ENCODE measurements around the gene CLDN24.

The CLDN24 gene

DNA sequence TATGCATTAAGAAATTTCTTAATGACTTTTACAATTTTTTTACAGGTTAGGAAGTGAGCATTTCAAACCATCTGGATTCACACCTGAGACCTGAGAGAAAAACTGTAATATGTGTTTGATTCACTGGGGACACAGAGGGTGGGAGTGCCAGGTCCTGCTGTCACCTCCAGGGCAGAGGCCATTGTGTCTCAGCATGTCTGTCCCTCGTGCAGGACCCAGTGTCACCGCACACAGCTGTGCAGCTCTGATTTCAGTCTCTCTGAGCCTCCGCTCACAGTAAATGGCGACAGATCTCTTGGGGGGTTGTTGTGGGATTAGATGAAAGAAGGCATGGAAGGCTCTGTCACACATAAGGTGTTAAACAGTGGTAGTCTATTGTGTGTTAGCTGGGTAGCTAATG, 23.0 kb upstream of the CLDN24 start:
- H3K36me3 ChIP-seq (ENCODE audit: insufficient read depth, low read length), result no peaks in the 10 kb centered on the region
- no peak overlapping the region for H3K9ac ChIP-seq (ENCODE audit: low read depth, low read length)
- H3K27me3 ChIP-seq (ENCODE audit: control insufficient read depth, insufficient read depth, low read length), result no peaks in the 10 kb centered on the region
- no peaks in the 10 kb centered on the region for H3K9me3 ChIP-seq (replicated peaks; ENCODE audit: low read length)
- H3K4me1 ChIP-seq (ENCODE audit: control insufficient read depth, insufficient read depth, low read length), result peaks cover 33% of the 10 kb centered on the region
- no peak overlapping the region for H3K4me3 ChIP-seq (ENCODE audit: low read length)
- no peak overlapping the region for H3K4me2 ChIP-seq (ENCODE audit: low read length)

DNA sequence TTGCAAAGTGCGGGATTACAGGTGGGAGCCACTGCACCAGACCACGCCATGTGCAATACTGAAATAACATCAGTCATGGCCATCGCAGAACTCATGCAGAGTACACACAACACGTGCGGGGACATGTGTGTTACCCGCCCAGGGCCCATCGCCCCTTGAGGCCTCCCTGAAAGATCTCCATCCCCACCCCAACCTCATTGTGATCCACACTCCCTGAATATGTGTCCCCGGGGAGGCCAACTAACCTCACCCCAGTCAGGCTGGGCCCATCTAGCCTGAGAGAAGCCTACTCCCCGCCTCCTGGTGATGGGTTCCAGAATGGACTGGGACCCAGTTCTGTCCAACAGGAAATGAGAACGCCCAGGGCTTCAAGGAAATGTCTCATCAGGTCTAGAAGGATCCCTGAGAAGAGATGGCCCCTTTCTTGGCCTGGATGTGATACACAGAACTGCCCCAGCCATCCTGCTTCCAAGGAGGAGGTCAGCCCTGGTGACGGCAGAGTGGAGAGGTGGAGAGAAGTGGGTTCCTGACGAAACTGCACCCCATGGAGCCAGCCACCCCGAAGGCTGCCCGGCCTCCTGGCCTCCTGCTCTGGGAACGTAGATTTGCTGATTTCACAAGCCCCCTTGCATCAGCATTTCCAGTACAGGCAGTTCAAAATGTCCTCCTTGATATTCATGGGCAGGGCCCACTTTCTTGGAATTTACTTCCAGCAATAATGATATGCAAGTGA, 22.5 kb upstream of the CLDN24 start:
- no peaks in the 10 kb centered on the region for H3K36me3 ChIP-seq (ENCODE audit: insufficient read depth, low read length)
- peaks cover 32% of the 10 kb centered on the region for H3K4me1 ChIP-seq (ENCODE audit: control insufficient read depth, insufficient read depth, low read length)
- no peaks in the 10 kb centered on the region for H3K9me3 ChIP-seq (replicated peaks; ENCODE audit: low read length)
- no peaks in the 10 kb centered on the region for H3K27me3 ChIP-seq (ENCODE audit: control insufficient read depth, insufficient read depth, low read length)
- H3K4me3 ChIP-seq (ENCODE audit: low read length), result no peak overlapping the region
- no peak overlapping the region for H3K9ac ChIP-seq (ENCODE audit: low read depth, low read length)
- no peak overlapping the region for H3K4me2 ChIP-seq (ENCODE audit: low read length)

DNA sequence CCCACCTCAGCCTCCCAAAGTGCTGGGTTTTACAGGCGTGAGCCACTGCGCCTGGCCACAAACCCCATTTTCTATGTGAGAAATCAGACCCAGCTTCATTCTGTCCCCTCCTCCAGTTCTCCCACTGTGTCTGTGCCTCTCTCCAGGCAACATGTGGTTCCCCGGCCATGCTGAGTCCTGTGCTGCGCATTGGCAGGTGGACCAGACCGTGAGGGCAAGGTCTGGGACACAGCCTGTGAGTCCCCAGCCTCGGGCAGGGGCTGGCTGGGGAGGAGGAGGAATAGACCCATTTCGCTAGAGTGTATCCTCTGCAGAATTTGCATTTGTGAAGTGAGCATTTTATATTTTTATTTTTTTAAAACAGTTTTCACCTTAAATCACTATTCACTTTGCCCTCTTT, 21.5 kb upstream of the CLDN24 start:
- no peak overlapping the region for H3K4me3 ChIP-seq (ENCODE audit: low read length)
- H3K4me1 ChIP-seq (ENCODE audit: control insufficient read depth, insufficient read depth, low read length), result peaks cover 23% of the 10 kb centered on the region
- no peaks in the 10 kb centered on the region for H3K36me3 ChIP-seq (ENCODE audit: insufficient read depth, low read length)
- no peaks in the 10 kb centered on the region for H3K9me3 ChIP-seq (replicated peaks; ENCODE audit: low read length)
- H3K4me2 ChIP-seq (ENCODE audit: low read length), result no peak overlapping the region
- H3K9ac ChIP-seq (ENCODE audit: low read depth, low read length), result no peak overlapping the region
- no peaks in the 10 kb centered on the region for H3K27me3 ChIP-seq (ENCODE audit: control insufficient read depth, insufficient read depth, low read length)

DNA sequence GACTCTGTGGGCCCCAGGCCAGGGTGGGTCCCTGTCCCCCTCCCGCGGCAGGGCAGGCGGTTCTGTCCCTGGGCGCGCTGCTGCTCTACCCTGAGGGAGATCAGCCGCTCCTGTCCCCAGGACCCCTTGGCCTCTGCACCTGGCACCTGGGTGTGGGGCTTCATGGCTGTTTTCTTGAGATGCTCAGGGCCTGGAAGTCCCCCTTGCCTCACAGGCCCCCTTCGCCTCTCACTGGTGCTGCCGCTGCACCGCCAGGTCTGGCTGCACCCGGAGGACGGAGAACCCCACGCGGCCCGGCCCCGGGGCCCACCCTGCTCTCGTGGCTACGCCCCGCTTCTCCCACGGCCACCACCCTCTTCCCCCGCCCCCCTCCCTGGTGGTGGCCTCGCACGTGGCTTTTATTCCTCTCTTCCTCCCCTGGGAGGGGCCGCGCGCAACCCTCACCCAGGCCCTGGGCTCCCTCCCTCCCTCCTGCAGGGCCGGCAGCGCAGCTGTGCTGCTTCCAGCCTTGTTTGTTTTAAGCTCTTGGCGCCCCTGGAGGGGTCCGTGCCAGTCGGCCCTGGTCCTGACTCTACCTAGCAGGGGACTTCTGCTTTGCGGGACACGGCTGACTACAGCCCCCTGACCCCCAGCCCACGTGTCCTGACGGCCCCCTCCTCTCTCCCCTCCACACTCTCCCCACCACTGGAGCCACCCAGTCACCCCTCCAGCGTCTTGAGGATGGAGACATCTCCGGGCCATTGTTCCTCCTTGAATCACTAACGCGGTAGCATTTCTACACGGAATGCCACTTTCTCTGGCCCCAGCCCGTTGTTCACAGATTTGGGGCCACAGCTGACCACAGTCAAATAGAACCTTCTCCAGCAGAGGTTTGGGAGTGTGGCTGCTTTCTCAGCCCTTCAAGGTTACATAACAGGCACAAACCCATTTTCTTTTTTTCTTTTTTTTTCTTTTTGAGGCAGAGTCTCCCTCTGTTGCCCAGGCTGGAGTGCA, 20.6 kb upstream of the CLDN24 start:
- Histone ChIP-seq H3K9me3 (replicated peaks; ENCODE audit: low read length) (no peaks in the 10 kb centered on the region), H3K36me3 (ENCODE audit: insufficient read depth, low read length) (no peaks in the 10 kb centered on the region), H3K4me2 (ENCODE audit: low read length) (peak overlapping the region; percentile 58), H3K9ac (ENCODE audit: low read depth, low read length) (no peak overlapping the region), H3K4me3 (ENCODE audit: low read length) (no peak overlapping the region), H3K27me3 (ENCODE audit: control insufficient read depth, insufficient read depth, low read length) (no peaks in the 10 kb centered on the region), H3K4me1 (ENCODE audit: control insufficient read depth, insufficient read depth, low read length) (peaks cover 16% of the 10 kb centered on the region)

DNA sequence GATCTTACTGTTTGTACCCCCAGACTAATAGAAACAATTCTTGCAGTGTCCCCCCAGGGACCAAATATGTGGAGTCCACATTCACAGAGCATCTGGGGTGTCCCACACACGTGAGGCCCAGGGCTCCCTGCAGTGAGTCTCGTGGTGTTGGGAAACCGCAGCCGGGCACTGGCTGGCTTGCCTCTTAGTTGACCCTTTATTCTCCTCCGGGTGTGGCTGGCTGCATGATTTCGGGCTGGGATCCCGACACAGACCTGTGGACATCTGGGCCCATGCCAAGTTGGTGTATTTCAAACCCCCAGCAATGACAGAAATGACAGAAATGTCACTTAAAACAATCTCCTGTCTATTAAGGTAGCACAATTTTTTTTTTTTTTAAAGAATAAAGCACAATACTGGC, 15.6 kb upstream of the CLDN24 start:
- no peak overlapping the region for H3K4me3 ChIP-seq (ENCODE audit: low read length)
- no peaks in the 10 kb centered on the region for H3K9me3 ChIP-seq (replicated peaks; ENCODE audit: low read length)
- H3K9ac ChIP-seq (ENCODE audit: low read depth, low read length), result no peak overlapping the region
- H3K4me1 ChIP-seq (ENCODE audit: control insufficient read depth, insufficient read depth, low read length), result peaks cover 30% of the 10 kb centered on the region
- no peaks in the 10 kb centered on the region for H3K36me3 ChIP-seq (ENCODE audit: insufficient read depth, low read length)
- H3K4me2 ChIP-seq (ENCODE audit: low read length), result no peak overlapping the region
- no peaks in the 10 kb centered on the region for H3K27me3 ChIP-seq (ENCODE audit: control insufficient read depth, insufficient read depth, low read length)

DNA sequence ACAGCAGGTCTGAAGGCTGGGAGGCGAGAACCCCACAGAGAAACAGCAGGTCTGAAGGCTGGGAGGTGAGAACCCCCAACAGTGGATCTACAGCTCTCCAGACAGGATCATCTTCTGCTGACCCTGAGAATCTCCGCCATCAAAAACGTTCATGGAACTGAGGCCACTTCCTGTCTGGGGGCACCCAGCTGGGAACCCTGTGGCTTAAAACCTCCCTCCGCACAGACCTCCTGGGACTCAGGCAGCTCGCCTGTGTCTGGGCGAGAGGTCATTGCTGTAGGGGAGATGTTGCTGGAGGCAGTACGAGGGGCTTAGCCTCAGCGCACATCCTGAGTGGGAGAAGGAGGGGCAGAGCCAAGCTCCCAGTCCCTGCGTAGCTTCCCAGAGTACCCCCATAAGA, 15.1 kb upstream of the CLDN24 start:
- Histone ChIP-seq H3K4me3 (ENCODE audit: low read length) (no peak overlapping the region), H3K4me2 (ENCODE audit: low read length) (no peak overlapping the region), H3K9me3 (replicated peaks; ENCODE audit: low read length) (no peaks in the 10 kb centered on the region), H3K9ac (ENCODE audit: low read depth, low read length) (no peak overlapping the region), H3K27me3 (ENCODE audit: control insufficient read depth, insufficient read depth, low read length) (no peaks in the 10 kb centered on the region), H3K36me3 (ENCODE audit: insufficient read depth, low read length) (no peaks in the 10 kb centered on the region), H3K4me1 (ENCODE audit: control insufficient read depth, insufficient read depth, low read length) (peaks cover 31% of the 10 kb centered on the region)

DNA sequence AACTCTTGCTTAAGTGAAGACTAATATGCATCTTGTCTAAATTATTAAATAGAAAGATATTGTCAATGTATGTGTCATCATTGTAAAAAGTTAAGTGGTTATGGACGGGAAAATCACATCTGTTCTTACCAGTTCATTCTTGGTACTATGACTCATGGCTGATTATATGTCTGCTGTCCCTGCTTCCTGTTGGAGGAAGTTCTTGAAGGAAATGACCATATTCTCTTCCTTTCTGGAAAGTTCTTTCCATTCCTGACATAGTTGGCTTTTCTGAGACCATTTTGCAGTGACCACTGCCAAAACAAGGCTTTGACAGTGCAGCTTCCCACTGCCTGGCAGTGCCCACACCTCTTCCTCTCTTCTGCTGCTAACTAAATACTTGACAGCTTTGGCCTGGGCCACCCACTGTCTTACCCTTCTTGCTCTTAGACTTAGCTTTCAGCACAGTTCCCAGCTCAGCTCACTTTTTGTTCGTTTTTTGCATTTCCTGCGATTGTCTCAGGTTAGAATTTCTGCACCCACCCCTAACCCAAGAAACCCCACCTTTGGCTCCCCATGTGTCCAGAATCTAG, 13.2 kb upstream of the CLDN24 start:
- Histone ChIP-seq H3K4me1 (ENCODE audit: control insufficient read depth, insufficient read depth, low read length) (peaks cover 35% of the 10 kb centered on the region), H3K9me3 (replicated peaks; ENCODE audit: low read length) (no peaks in the 10 kb centered on the region), H3K36me3 (ENCODE audit: insufficient read depth, low read length) (no peaks in the 10 kb centered on the region), H3K4me3 (ENCODE audit: low read length) (no peak overlapping the region), H3K27me3 (ENCODE audit: control insufficient read depth, insufficient read depth, low read length) (no peaks in the 10 kb centered on the region), H3K9ac (ENCODE audit: low read depth, low read length) (peak overlapping the region; percentile 27), H3K4me2 (ENCODE audit: low read length) (peak overlapping the region; percentile 39)

DNA sequence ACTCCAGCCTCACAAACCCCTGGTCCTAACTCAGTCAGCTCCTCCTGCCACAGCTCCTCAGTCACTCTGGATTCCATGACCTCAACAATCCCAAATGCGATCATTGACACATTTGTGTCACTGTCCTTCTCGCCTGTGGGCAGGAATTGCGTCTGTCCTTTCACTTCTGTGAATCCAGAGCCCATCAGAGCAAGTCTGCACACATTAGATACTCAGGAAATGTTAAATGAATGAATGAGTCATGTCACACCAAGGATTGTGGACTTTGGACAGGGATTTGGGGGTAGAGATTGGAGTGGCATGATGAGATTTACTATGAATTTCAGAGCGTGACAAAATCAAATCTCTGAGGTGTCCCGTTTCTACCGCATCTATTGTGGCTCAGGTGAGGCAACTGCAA, 11.8 kb upstream of the CLDN24 start:
- no peaks in the 10 kb centered on the region for H3K36me3 ChIP-seq (ENCODE audit: insufficient read depth, low read length)
- H3K27me3 ChIP-seq (ENCODE audit: control insufficient read depth, insufficient read depth, low read length), result no peaks in the 10 kb centered on the region
- no peak overlapping the region for H3K9ac ChIP-seq (ENCODE audit: low read depth, low read length)
- H3K9me3 ChIP-seq (replicated peaks; ENCODE audit: low read length), result no peaks in the 10 kb centered on the region
- H3K4me3 ChIP-seq (ENCODE audit: low read length), result no peak overlapping the region
- peaks cover 36% of the 10 kb centered on the region for H3K4me1 ChIP-seq (ENCODE audit: control insufficient read depth, insufficient read depth, low read length)
- H3K4me2 ChIP-seq (ENCODE audit: low read length), result no peak overlapping the region

DNA sequence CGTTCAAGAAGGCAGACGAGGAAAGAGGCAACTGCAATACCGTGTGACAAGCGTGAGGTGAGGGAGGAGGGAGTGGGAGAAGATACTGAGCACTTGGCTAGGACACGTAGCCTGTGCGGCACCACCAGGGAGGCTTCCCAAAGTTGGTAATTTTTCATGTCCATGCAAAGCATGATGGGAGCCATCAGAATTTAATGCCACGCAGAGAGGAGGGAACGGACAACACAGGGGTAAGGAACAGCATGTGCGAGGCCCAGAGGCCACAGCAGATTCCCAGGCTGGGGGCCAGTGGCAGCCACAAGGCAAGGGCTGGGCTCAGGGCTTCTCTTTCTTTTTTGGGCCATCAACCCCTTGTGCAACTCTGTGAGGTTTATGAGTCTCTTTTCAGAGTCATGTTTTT, 11.0 kb upstream of the CLDN24 start:
- Histone ChIP-seq H3K4me2 (ENCODE audit: low read length) (no peak overlapping the region), H3K9me3 (replicated peaks; ENCODE audit: low read length) (no peaks in the 10 kb centered on the region), H3K9ac (ENCODE audit: low read depth, low read length) (no peak overlapping the region), H3K4me3 (ENCODE audit: low read length) (no peak overlapping the region), H3K27me3 (ENCODE audit: control insufficient read depth, insufficient read depth, low read length) (no peaks in the 10 kb centered on the region), H3K36me3 (ENCODE audit: insufficient read depth, low read length) (no peaks in the 10 kb centered on the region), H3K4me1 (ENCODE audit: control insufficient read depth, insufficient read depth, low read length) (peaks cover 42% of the 10 kb centered on the region)

DNA sequence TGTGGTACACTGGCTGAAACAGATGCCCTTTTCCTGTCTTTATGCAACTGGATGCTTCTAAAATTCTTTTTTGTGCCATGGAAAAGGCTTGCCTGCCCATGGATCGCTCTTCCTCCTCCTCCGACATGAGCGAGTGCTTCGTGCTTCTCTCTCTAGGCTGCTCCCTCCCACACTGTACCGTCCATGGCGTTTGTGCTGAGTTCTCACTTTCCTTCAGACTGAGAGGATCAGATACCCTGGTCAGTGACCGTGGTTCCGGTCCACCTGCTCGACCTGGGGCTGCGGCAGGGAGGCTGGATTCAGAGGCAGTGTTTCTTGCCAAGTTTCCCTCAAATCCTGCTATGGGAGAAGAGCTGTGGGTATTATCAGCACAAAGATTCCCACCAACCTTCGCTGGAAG, 10.2 kb upstream of the CLDN24 start:
- H3K27me3 ChIP-seq (ENCODE audit: control insufficient read depth, insufficient read depth, low read length), result no peaks in the 10 kb centered on the region
- peak overlapping the region; percentile 1 for H3K4me2 ChIP-seq (ENCODE audit: low read length)
- H3K4me1 ChIP-seq (ENCODE audit: control insufficient read depth, insufficient read depth, low read length), result peaks cover 36% of the 10 kb centered on the region
- no peak overlapping the region for H3K4me3 ChIP-seq (ENCODE audit: low read length)
- H3K9me3 ChIP-seq (replicated peaks; ENCODE audit: low read length), result no peaks in the 10 kb centered on the region
- no peaks in the 10 kb centered on the region for H3K36me3 ChIP-seq (ENCODE audit: insufficient read depth, low read length)
- H3K9ac ChIP-seq (ENCODE audit: low read depth, low read length), result no peak overlapping the region

DNA sequence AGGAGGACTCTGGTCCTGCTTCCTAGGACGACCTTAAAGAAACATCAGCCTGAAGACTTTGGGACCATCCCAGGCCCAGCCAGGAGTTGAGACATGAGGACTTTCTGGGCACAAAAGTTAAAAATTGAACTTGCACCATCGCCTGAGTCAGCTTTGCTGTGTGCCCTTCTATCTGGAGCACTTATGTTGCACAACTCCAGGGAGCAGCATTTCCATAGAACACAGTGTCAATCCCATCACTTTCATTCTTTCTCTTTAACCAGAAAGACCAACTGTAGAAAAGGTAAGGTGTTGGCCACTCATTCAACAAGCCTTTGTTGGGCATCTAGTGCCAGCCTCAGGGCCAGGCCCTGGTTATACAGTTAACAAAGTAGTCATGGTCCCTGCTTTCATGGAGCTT, 8.6 kb upstream of the CLDN24 start:
- Histone ChIP-seq H3K4me2 (ENCODE audit: low read length) (no peak overlapping the region), H3K4me1 (ENCODE audit: control insufficient read depth, insufficient read depth, low read length) (peaks cover 31% of the 10 kb centered on the region), H3K9me3 (replicated peaks; ENCODE audit: low read length) (no peaks in the 10 kb centered on the region), H3K36me3 (ENCODE audit: insufficient read depth, low read length) (no peaks in the 10 kb centered on the region), H3K4me3 (ENCODE audit: low read length) (no peak overlapping the region), H3K27me3 (ENCODE audit: control insufficient read depth, insufficient read depth, low read length) (no peaks in the 10 kb centered on the region), H3K9ac (ENCODE audit: low read depth, low read length) (no peak overlapping the region)
